Uterus (tissue), 2 donors: ENCODE results near the gene TRAK2.

ENCODE experiments used
- CTCF ChIP-seq, 4 experiments: fragments of 200-600 bp in 2 of 4; fragments of 450-650 bp in 2 of 4; sonication (generic) in 2 of 4; IDR thresholded peaks; one replicate each; pipeline ENCODE4 v1.5.1; 2016 to 2019; ENCODE audit warnings: antibody characterized with exemption in 4 of 4, mild to moderate bottlenecking in 2 of 4, moderate library complexity in 1 of 4
- POLR2A ChIP-seq, 2 donors: fragments of 450-650 bp; IDR thresholded peaks; one replicate each; pipeline ENCODE4 v1.6.1; 2016; ENCODE audit warnings: antibody characterized with exemption in 2 of 2, mild to moderate bottlenecking in 1 of 2, moderate library complexity in 1 of 2

- TF ChIP-seq POLR2A (IDR thresholded peaks at IDR 0.05) (no peak), CTCF (IDR thresholded peaks at IDR 0.05) (no peak)
These were observed 19.1 kb downstream of the TRAK2 start for GRCh38 chr2:201432038-201432620.
